Osteoblast (primary cell): ENCODE data around the gene DENND1A. TPM values are rescaled to one million over a fixed set of nuclear protein-coding genes. Genes with fewer than 3 reads are reported as not detected.
A peak's percentile ranks its signal among the peaks of the same experiment; 100 is the strongest.

Experiments
- DNase-seq: peaks from one replicate; pipeline ENCODE4 v3.0.0; 2011; ENCODE audit warnings: low spot score, mixed read lengths; ENCODE audit not compliant: insufficient read length; ENCODE audit errors: missing footprints
- H2AFZ ChIP-seq: 2 replicates; pipeline ENCODE4 v1.6.0; 2011; ENCODE audit warnings: mild to moderate bottlenecking, low read length
- H3K27ac ChIP-seq: 2 replicates; pipeline ENCODE4 v1.5.1; 2011; ENCODE audit warnings: mild to moderate bottlenecking, low read depth, low read length, moderate library complexity
- H3K27me3 ChIP-seq: 2 replicates; pipeline ENCODE4 v1.6.0; 2012; ENCODE audit warnings: mild to moderate bottlenecking, control low read depth, inconsistent platforms, low read length, moderate library complexity; ENCODE audit not compliant: insufficient read depth
- H3K36me3 ChIP-seq: 2 replicates; pipeline ENCODE4 v1.5.1; 2011; ENCODE audit warnings: mild to moderate bottlenecking, low read length, control low read depth, moderate library complexity; ENCODE audit not compliant: insufficient read depth
- H3K4me1 ChIP-seq: 2 replicates; pipeline ENCODE4 v1.5.1; 2011; ENCODE audit warnings: mild to moderate bottlenecking, low read length, control low read depth, moderate library complexity; ENCODE audit not compliant: insufficient read depth
- H3K4me2 ChIP-seq: 2 replicates; pipeline ENCODE4 v1.6.0; 2011; ENCODE audit warnings: mild to moderate bottlenecking, low read length; ENCODE audit not compliant: insufficient read depth
- H3K4me3 ChIP-seq: fragments of 200-600 bp; sonication (generic); 3 replicates; pipeline ENCODE4 v1.5.1; 2012; ENCODE audit warnings: mild to moderate bottlenecking, low read length, inconsistent platforms; ENCODE audit not compliant: insufficient read depth
- H3K79me2 ChIP-seq: 2 replicates; pipeline ENCODE4 v1.6.0; 2012; ENCODE audit warnings: mild to moderate bottlenecking, low read length, control low read depth, inconsistent platforms; ENCODE audit not compliant: insufficient read depth
- H3K9me3 ChIP-seq: 2 replicates; pipeline ENCODE4 v1.5.1; 2011; ENCODE audit warnings: low read depth, low read length, control low read depth
- H4K20me1 ChIP-seq: 2 replicates; pipeline ENCODE4 v1.6.0; 2012; ENCODE audit warnings: mild to moderate bottlenecking, low read length, control low read depth; ENCODE audit not compliant: insufficient read depth
- CTCF ChIP-seq: IDR thresholded peaks from 2 replicates; pipeline ENCODE4 v1.5.1; 2011; ENCODE audit warnings: mild to moderate bottlenecking, low read depth, low read length, moderate library complexity; ENCODE audit errors: extremely low read depth
- total RNA-seq: library from RNA; depleted of rRNA; stranded (reverse); fragments of >200 nt; gene quantifications from 2 replicates; pipeline ENCODE4 v1.2.3, GENCODE V29; 2012

The DENND1A gene
- total RNA-seq, 1 donor: 14.1 TPM

GRCh38 chr9:123715258-123715657 lies 214.7 kb downstream of the DENND1A start:
- Histone ChIP-seq H3K9me3 (no peaks in the 10 kb centered on the region), H3K4me2 (no peak overlapping the region), H3K4me1 (no peaks in the 10 kb centered on the region), H3K36me3 (no peaks in the 10 kb centered on the region), H3K27ac (no peak overlapping the region), H3K4me3 (no peak overlapping the region), H4K20me1 (peaks cover 16% of the 10 kb centered on the region), H3K27me3 (no peaks in the 10 kb centered on the region), H3K79me2 (no peaks in the 10 kb centered on the region), H2AFZ (no peak overlapping the region)
- TF ChIP-seq CTCF: no peak
- no peak for DNase-seq

- Histone ChIP-seq H3K27ac (no peak overlapping the region), H3K36me3 (no peaks in the 10 kb centered on the region), H4K20me1 (peaks cover 24% of the 10 kb centered on the region), H3K4me1 (peaks cover 4% of the 10 kb centered on the region), H3K79me2 (no peaks in the 10 kb centered on the region), H2AFZ (no peak overlapping the region), H3K4me3 (no peak overlapping the region), H3K27me3 (no peaks in the 10 kb centered on the region), H3K9me3 (no peaks in the 10 kb centered on the region), H3K4me2 (no peak overlapping the region)
- TF ChIP-seq CTCF: no peak
- DNase-seq: no peak
These were observed 216.6 kb downstream of the DENND1A start for GRCh38 chr9:123713282-123713681.

- peak; percentile 67 for DNase-seq
- no peak overlapping the region for H3K27ac ChIP-seq
- no peaks in the 10 kb centered on the region for H3K36me3 ChIP-seq
- peaks cover 20% of the 10 kb centered on the region for H4K20me1 ChIP-seq
- H3K4me2 ChIP-seq: no peak overlapping the region
- TF ChIP-seq CTCF: no peak
- H3K4me1 ChIP-seq: peaks cover 4% of the 10 kb centered on the region
- no peak overlapping the region for H3K4me3 ChIP-seq
- no peak overlapping the region for H2AFZ ChIP-seq
- no peaks in the 10 kb centered on the region for H3K9me3 ChIP-seq
- no peaks in the 10 kb centered on the region for H3K27me3 ChIP-seq
- H3K79me2 ChIP-seq: no peaks in the 10 kb centered on the region
These were observed 217.5 kb downstream of the DENND1A start for GRCh38 chr9:123712399-123712798.

DNA sequence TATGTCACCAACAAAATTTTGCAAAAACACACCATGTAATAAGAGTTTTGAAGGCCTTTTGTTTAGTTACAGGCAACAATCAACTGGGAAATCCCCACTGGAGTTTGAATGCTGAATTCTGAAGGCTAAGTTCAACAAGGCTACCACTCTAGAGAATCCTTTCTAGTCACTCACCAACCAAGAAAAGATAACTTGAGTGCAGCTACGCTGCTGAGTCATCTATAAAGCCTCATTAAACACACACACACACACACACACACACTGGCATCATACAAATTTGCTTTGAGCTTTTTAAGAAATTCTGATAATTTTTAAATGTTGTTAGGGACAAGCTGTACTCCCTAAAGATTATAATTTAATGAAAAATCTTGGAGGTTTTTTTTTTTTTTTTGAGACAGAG lies 219.6 kb downstream of the DENND1A start:
- DNase-seq: peak; percentile 91
- H3K4me3 ChIP-seq: no peak overlapping the region
- no peak overlapping the region for H2AFZ ChIP-seq
- peaks cover 4% of the 10 kb centered on the region for H3K4me1 ChIP-seq
- no peaks in the 10 kb centered on the region for H3K79me2 ChIP-seq
- peaks cover 17% of the 10 kb centered on the region for H4K20me1 ChIP-seq
- H3K9me3 ChIP-seq: no peaks in the 10 kb centered on the region
- H3K36me3 ChIP-seq: no peaks in the 10 kb centered on the region
- no peak overlapping the region for H3K4me2 ChIP-seq
- H3K27ac ChIP-seq: no peak overlapping the region
- TF ChIP-seq CTCF: no peak
- no peaks in the 10 kb centered on the region for H3K27me3 ChIP-seq
